ENCODE data around the gene UBL4A.

UBL4A gene

DNA sequence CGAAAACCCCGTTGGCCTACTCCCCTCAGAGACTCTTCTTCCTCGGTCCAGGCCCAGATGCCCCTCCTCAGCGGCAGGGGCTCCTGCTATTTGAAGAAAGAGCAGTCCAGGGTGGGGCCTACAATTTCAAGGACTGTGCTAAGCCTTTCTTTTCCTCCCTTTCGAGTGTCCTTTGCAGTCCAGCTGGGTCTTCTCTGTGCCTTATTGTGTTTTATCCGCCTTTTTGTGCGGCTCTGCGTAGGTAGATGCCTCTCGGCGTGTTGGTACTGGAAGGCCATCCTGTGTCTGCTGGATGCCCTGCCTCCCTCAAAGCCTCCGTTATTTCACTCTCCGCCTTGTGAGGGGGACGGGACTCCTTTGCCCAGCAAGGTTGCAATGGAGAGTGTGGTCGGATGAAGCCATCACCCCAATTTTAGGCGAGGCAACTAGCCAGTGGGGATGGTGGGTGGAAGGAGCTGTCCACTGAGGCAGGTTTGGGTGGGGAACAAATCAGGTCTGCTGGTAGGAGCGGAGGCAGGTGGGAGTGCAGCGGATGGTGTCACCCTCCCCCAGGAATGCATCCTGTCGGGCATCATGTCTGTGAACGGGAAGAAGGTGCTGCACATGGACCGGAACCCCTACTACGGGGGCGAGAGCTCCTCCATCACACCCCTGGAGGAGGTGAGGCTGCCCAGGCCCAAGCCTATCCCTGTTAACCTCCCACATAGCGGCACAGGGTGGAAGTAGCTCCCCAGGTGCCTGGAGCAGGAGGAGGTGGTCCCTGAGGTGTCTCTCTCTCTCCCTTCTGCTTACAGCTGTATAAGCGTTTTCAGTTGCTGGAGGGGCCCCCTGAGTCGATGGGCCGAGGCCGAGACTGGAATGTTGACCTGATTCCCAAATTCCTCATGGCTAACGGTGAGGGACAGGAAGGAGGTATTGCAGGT lies 48.2 kb downstream of the UBL4A start:
- DNase-seq (ENCODE audit: low spot score), result no peak

DNA sequence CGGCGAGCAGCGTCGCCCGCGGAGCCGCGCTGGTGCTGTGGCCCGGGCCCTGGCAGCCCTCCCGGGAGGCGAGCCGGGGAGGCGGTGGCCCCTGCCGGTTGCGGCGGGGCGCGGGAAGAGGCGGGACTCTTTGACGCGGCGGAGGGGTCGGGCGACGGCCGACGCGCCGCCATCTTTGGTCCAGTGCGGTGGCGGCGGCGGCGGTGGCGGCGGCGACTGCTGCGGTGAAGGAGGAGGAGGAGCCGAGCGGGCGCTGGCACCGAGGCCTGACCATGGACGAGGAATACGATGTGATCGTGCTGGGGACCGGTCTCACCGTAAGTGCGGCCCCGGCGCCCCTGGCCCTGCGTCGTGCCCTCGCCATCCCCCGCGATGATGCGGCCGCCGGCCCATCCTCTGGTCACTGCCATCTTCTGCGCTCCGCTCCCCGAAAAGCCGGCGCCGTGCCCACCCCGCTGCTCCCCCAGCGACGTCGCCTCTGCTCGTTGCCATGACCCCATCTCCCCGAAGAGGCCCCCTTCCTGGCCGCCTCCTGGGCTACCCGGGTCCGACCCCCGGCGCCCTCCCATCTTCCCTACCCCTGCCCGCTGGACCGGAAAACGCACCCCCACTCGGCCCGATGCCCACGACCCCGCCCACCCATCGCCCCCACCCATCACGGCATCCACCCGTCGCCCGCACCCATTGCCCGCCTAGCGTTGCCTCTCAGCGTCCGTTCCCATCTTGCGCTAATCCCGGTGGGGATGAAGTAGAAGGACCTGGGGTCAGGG lies 49.2 kb downstream of the UBL4A start, which contains the start of gene GDI1:
Gene GDI1 (plus strand): TSS at position 172 of the 770 bp plus-strand sequence. CDS start 101 bp downstream, at position 273.
- peak; percentile 42 for DNase-seq (ENCODE audit: low spot score)

DNA sequence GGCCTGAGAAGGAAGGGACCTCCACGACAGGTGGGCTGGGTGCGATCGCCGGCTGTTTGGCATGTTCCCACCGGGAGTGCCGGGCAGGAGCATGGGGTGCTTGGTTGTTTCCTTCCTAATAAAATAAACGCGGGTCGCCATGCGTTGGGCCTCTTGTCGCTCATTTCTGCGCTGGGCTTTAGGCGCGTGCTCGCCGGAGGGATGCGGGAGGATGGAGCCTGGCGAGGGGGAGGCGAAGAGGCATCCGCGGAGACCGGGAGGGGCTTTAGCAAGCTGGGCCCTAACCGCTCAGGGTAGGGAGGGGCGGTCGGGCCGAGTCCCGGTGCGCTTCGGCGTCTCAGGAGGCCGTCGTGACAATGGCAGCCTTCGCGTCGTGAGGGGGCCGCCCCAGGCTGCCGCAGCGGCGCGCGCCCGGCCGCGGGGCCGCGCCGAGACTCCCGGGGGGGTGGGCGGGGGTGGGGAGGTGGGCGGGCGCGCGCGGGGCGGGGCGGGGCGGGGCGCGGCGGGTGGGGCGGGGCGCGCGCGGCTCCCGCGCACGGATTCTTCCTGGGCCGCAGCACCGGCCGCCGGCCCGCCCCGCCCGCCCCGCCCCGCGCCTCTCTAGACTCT lies 49.9 kb downstream of the UBL4A start:
- peak; percentile 20 for DNase-seq (ENCODE audit: low spot score)

DNA sequence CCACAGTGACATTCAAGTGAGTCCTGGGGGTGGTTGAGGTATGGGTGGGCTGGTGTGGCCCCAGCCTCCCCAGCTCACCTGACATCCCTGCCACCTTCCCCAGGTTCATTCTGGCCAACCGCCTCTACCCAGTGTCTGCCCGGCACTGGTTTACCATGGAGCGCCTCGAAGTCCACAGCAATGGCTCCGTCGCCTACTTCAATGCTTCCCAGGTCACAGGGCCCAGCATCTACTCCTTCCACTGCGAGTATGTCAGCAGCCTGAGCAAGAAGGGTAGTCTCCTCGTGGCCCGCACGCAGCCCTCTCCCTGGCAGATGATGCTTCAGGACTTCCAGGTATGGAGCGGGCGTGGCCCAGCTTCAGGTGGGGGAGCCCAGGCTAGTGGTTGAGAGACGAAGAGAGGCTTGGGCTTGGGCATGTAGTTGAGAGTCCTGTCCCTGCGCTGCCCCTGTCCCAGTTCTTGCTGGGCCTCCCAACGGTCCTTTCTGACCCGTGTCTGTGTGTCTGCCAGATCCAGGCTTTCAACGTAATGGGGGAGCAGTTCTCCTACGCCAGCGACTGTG lies 51.2 kb downstream of the UBL4A start:
- no peak for DNase-seq (ENCODE audit: low spot score)

DNA sequence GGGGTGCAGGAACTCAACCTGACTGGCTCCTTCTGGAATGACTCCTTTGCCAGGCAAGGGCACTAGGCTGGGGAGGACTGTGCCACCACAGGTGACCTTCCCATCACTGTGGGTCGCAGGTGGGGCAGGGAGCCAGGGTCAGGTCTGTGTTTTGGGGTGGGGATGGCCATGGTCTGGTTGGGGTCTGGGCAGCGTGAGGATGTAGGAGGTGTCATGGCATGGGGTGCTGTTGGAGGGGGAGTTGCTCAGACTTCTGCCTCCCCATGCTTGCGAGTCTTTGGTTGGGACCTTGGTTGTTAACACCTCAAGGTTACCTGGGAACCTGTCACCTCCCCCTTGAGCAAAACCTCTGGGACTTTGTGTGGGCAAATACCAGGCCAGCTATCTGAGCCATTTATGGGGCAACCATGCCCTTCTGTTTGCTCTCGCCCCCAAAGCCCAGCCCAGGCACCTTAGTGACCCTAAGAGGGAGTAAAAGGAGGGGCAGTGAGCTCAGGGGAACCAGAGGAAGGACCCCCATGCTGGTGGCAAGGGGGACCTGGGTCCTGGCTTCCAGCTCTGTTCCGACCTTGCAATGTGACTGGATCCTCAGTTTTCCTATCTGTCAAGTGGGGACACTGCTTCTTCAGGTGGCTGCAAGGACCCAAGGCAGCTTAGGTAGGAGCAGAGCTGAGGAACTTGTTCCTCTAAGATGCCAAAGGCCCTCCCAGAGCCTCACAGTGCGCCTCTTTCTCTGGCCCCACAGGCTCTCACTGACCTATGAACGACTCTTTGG lies 51.8 kb downstream of the UBL4A start:
- DNase-seq (ENCODE audit: low spot score), result no peak
